HuH-7 (cell line): ENCODE data around the gene TNS3.
"Not testable (repeated sequence)": the region's sequence is repeated elsewhere in the genome, so short reads cannot be mapped to it uniquely, and the experiment has no call there.

Experiments
- DNase-seq: peaks from one replicate; pipeline ENCODE4 v3.0.0; 2011; ENCODE audit warnings: low spot score

Gene TNS3

DNA sequence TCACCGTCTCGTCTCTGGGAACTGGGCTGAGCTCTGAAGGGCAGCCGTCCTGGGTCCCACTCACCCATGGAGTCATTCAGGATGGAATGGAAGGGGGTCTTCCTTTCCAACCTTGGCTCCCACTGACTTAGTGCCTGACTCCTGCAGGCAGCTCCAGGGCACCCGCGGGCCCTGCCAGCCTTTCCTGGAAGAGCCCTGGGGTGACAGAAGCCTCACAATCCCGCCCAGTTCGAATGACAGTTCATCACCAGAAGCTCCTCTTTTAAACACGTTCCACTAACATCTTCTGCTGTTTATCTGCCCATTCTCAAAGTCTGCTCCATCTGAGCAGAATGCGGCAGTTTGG, 110.6 kb downstream of the TNS3 start:
- DNase-seq: no peak

DNA sequence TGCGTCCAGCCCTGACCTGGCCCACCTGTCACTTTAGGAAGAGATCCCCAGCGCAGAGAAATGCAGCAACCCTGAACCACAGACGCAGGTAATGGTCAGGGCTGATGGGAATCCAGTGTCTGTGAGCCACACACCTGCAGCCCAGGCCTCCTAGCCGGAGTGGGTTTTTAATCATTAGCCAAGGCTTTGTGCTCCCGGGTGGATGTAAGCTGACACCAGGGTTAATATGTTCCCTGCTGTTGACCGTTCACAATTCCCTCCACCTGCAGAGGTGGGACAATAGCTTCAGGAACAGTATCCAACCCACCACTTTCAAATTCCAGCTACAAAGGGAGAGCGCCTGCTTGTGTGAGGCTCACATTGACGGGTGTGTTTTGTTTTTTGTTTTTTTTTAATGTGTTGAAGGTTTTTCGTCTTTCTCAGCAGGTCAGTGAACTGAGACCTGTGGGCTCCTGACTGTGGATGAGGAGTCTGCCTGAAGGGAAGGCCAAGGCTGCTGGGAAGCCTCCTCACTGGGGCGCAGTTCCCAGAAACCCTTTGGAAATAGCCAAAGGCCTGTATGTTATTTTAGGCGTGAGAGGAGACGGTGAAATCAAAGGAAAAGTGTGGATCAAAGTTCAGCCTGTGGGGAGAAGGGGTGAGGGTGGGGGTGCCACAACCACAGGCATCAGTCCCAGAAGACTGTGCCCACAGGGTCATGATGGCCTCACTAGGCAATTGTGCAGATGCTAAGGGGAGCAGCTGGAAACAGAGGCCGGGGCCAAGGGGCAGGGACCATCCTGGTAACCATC, 111.1 kb downstream of the TNS3 start:
- peak; percentile 92 for DNase-seq

DNA sequence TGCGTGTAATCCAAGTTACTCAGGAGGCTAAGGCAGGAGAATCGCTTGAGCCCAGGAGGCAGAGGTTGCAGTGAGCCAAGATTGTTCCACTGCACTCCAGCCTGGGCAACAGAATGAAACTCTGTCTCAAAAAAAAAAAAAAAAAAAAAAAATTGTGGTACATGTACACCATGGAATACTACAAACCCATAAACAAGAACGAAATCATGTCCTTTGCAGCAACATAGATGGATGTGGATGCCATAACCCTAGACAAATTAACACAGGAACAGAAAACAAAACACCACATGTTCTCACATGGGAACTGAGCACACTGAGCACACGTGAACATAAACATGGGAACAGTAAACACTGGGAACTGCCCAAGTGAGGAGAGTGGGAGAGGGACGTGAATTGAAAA, 112.1 kb downstream of the TNS3 start:
- not testable (repeated sequence) for DNase-seq

DNA sequence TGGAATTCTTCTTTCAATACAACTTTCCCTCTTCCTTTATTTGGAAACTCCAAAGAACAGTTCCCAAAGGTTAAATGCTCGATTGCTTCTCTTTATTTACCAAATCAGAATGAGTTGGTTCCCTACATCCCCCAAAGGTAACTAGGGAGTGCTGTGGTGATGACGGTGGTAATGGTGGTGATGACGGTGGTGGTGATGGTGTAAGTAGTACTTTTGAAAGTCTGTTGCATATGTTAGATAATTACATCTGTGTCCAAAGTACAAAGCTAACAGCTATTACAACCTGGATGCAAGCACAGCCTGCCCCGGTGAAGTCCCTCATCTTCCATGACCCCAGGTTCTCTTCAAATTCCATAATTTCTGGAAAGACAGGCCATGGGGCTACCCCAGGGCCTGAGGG, 115.1 kb downstream of the TNS3 start:
- DNase-seq: no peak

DNA sequence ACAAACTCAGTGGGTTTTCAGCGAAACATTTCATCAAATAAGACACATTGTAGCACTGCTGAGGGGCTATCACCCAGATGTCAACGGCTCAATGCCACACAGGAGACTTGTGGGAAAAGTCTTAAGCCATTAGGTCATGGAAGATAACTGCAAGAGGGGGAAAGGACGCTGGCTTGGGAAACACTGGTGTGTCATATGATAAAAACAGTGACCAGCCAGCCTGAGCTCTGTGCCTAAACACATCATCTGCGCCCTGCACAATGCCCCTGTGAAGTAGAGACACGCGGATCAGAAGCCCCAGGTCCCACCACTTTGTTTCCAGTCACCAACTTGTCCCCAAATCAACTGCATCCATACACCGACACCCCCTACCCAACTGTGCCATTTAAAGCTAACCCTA, 116.7 kb downstream of the TNS3 start:
- no peak for DNase-seq

DNA sequence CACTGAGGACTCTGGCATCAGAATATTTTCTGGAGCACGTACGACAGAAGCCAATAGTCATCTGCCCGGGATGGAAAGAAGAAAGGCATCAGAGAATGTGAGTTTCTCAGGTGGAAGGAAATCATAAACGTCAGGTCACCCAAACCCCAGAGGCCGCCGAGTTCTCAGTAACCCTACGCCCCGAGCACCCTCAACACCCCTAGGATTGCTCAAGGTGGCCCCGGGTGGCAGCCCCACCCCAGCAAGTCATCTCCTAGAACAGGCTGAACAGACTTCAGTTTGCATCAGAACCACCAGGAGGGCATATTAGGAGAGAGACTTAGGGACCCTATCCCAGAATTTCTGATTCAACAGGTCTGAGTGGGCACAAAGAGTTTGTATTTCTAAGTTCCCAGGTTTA, 117.6 kb downstream of the TNS3 start:
- DNase-seq: no peak

DNA sequence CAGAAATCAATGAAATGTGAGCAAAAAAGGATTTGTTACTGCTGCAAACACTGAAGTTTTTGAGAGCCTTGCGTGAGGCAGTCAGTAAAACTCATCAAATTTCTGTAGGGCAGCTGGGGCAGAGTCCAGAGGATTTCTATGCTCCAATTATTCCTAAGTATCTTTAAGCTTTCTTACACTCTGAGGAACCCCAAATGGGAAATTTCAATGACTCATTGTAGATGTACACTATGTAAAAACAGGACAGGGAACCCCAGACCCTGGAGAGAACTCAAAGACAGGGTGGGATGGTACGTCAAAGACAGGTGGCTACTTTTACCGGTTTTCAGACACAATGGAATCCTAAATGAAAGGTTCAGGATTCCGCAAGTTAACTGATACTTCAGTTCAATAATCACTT, 120.2 kb downstream of the TNS3 start:
- DNase-seq: no peak

DNA sequence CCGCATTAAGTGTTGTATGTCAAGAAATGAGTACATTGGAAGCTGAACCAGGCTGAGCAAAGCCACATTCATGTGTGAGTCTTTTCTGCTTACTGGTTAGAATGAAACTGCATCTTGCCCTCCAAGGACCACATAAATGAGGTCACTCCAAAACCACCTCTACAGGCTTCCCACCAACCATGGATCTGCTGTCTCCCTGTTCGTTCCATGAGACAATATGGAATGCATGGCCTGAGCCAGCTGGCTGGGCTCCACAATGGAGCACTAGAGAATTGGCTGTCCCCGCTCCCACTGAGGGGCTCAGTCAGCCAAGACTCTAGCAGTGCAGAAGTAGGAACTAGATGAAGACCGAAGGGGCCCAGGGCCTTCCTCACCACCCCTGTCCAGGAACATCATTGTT, 120.8 kb downstream of the TNS3 start:
- DNase-seq: no peak

DNA sequence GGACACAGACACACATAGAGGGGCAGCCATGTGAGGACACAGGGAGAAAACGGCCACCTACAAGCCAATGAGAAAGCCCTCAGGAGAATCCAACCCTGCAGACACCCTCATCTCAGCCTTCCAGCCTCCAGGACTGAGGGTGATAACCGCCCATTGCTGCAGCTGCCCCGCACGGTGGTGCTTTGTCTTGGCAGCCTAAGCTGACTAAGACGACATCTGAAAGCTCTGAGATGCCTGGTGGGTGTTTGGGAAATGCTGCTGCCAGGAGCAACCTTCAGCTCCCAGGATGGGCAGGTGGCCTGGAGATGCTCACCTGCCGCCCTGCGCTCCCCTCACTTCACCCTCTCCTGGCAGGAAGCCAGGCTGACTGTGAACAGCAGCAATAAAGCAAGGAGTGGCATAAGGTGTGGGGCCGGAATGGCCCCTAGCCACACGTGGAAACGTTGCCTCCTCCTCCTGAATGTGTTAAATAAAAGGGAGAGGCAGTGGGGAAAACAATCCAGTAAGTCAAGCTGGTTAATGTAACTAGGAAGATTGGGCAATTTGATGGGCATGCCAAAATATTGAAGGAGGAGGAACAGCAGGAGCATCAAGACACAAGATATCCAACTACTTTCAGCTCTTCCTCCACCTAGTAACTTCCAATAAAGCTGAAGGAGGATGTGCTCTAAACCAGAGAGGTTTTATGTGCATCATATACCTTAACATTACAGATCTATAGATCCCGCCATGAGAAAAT, 121.5 kb downstream of the TNS3 start:
- no peak for DNase-seq

DNA sequence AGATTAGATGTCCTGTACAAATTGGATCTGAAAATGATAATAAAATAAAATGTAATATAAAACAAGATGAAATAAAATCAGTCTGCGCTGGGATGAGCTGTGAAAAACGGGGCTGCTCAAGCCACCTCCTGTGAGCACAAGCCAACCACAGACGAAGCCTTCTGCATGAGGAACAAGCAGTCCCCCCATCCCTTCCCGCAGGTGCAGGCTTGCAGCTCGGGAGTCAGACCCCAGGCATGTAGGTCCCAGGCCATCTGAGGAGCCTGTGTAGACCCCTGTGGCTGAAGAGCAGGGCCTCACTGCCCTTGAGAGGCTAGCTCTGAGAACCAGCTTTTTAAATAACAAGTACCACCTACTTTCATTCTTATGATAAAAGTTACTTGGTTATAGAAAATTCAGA, 123.4 kb downstream of the TNS3 start:
- no peak for DNase-seq

DNA sequence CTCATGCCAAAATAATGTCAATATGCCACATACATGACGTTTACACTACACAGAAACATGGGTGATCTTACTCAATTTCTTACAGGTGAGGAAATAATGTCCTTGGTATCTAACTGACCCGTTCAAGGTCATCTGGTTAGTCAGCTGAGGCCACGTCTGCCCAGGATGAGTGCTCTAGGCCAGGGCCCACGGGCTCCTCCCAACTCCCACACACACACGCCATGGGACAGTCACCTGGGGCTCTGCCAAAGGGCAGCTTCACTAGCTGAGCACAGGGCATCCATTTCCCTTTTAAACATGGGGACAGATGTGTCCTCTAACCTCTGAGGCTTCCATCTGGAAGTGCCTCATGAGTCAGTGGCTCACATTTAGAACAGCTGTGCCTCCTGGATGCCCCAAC, 123.9 kb downstream of the TNS3 start:
- DNase-seq: no peak

DNA sequence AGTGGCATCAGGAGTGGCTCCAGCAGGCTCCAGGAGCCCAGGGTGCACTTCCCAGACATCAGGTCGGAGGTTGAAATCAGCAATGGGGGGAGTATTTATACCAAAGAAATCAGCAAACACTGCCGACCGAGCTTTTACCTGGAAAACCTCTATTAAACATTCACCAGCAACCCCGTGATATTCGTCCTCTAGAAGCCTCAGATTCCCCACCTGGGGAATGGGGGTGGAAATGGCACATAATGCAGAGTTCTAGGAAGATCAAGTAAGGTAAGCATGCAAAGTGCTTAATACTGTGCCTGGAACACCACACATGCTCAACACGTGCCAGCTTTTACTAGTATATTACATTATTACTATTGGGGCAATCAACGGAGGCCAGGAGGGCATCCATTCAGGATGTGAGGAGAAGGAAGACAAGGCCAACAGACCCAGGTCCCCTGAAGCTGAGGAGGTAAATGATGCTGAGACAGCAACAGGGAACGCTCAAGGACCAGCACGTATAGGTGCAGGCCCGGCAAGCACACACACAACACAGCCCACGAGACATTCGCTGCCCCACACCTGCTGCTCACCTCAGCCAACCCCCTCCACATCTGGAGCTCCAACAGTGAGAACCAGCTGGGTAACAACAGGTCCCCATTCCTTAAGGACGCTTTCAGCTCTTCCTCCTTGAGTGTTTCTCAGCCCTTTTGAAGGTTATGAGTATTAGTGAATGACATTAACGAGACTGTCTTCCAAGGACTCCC, 125.5 kb downstream of the TNS3 start:
- no peak for DNase-seq

DNA sequence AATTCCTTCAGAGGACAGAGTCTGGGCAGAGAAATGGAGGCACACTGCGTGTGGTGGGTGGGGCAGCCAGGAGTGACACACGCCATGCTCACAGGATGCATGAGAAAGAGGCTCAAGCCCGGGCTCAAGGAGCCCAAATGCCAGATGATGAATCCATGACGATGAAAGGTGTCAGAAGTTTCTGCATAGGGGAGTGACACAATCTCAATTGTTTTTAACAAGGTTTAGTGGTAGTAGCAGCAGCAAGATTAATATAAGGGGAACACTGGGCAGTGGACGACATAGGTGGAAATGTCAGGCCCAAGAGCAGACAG, 126.1 kb downstream of the TNS3 start:
- no peak for DNase-seq

DNA sequence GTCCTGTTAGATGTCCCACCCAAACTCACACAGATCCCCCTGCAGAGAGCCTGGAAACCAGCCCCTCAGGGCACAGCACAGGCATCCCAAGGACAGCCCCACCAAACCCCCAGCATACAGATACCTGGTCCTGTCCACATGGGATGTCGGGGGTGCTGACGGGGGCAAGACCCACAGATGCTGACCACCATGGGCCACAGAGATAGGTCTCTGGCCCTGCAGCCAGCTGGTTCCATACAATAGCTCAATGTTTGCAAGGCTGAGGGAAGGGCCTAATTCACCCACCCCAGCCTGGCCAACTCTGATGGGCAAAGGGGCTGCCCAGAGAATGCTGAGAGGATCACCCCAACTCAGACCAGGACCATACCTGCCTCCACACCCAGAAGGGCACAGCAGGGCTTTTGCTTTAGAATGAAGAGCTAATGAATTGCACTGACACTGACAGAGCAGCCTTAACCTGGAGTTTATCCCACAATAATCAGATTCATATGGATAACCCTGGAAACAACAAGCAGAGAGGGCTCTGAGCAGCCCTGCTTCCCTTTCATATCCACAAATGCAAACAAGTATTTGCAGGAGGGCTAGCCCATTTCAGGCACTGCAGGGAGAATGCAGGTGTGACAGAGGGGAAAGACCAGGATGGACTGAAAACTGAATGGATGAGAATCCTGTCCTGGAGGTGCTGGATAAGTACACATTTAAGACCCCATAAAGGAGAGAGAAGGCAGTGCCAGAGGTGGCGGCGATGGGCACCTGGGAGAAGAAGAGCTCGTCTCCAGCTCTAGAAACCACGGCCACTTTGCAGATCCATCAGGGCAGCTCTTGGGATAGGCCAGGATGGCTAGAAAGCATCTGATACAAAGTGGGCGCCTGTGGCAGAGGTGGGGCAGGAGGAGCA, 126.7 kb downstream of the TNS3 start:
- DNase-seq: no peak

DNA sequence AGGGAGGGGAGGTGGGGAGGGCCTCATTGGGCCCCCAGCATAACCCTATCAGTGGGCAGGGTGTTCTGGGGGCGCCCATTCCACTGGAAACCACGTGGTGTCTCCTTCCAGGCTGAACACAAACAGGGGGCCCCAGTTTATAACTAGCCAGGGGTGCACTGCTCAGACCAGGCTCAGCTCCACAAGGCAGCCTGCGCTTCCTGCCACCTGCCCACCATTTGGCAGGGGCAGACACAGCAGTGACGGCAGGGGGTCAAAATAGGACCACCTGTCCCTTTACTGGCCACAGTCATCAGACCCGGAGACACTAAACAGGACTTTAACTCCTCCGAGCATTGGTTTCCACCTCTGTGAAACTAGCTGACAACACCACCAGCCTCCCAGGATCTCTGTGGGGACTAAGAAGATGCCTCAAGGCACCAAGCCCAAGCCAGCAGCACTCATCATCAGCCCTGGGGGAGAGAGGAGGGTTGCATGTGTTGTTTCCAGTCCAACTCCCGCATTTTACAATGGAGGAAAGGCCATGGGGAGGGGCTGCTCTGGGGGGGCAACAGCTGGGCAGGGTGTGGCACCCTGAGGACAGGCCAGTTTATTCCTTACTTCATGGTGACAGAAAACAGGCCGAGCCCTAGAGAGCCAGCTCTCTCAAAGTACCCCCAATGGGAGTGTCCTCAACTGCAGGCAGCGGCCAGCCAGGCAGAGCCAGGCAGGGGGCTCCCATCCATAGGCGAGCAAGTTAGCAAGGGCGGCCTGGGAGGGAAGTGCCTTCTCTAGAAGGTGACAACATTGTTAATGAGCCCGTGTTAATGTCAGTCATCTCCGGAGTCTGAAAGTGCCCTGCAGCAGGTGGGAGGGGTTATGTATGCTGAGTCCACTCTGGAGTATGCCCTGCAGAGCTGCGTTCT, 127.6 kb downstream of the TNS3 start:
- no peak for DNase-seq

DNA sequence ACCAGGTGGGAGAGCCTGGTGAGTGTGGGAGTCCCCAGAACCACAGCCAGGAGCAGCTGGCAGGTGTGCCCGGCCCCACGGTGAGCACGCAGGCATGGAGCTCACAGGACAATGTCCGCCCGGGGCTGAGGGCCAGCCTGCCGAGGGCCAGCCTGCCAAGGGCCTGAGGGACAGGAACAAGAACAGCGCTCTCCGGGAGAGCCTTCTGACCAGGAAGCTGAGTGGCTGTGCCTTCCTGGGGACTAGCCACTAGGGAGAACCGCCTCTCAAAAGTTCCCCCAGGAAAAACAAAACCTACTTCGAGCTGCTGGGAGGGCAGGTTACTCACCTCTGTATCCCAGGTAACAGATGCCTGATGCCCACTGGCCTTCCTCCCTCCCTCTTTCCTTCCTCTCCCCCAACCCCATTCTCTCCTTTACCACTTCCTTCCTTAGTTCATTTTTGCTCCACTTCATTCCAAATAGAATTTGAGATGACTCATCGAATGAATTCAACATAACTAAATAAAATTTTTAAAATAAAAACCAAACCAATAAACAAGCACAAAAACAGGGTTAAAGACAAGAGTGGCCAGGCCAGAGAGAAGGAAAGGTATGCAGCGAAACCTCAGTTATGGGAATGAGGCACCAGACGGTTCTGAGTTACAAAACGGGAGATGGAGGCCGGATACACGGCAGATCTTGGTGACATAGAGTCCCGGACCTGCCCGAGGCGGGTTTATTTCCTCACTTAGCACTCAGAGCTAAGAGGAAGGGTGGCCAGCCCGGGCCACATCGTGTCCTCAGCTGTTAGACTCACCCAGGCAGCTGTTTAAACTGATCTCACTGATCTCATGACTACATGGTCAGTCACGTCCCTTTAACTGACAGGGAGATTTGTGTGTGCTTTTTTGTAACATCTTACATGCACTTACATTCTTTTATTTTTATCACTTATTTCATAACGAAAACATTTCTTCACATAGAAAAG, 128.5 kb downstream of the TNS3 start:
- no peak for DNase-seq

DNA sequence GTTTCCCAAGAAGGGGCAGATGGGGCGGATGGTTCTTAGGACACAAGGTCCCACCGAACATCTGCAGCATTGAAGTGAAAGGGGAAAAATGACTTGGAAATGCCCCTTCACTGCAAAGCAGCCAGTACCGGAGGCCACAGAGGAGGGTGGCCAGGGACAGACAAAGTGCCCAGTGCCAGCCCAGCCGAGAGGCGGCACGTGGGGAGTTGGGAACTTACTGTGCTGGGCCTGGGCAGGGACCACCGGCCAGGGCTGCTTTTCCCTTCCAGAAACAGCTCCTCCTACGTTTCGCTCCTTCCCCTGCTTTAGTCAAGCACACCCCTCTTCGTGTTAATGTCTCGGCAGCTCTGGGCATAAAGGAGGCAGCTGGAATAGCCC, 129.2 kb downstream of the TNS3 start:
- no peak for DNase-seq

DNA sequence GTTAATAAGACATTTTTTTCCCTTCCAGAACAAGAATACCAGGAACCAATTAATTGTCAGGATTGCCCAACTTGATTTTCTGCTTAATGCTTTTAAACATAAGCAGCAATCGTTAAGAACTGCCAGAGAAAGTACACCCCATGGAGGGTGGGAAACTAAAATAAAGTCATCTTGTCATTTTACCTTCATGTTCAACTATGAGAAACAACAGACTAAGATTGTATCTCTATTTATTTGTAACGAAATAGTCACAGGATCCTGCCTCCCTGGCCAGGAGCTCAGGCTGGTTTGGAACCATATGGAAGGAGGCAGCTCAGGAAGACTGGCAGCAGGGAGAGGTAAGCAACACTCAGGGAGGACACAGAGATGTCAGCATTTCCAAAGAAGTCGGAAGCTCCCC, 129.6 kb downstream of the TNS3 start:
- no peak for DNase-seq

DNA sequence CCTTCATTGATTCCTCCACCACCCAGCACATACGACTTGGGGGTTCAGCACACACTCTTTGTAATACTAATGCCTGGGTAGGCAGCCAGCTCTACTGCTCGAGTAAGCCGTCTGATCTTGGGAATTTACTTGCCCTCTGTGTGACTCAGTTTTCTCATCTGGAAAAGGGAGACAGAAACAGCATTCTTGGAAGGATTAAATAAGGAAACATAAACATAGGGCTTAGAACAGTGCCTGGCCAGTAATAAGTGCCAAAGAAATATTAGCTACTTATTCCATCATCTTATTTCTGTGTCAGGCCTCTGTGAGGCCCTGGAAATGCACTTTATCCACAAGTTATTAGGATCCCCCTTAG, 130.1 kb downstream of the TNS3 start:
- DNase-seq: no peak
